ENCODE measurements around the gene FOXP1. TPM values are rescaled to one million over a fixed set of nuclear protein-coding genes. Genes with fewer than 3 reads are reported as not detected.

FOXP1 gene
- total RNA-seq, 2 experiments from 2014 or later, result 116 to 131 TPM

GRCh38 chr3:71097557-71097956 is 486.0 kb downstream of the FOXP1 start:
- no peaks in the 10 kb centered on the region for H3K9me3 Mint-ChIP-seq
- DNase-seq, result no peak
- ChIA-PET CTCF (interaction anchor here (0.6 to 1.0 kb wide), 2 partner anchors 9 to 367 kb away, joined by 3 to 10 read pairs; no protein-coding TSS in a partner anchor), POLR2A (no interaction called here)
- H3K36me3 Mint-ChIP-seq (ENCODE audit: low read depth), result peaks cover 60% of the 10 kb centered on the region
- no peaks in the 10 kb centered on the region for H3K27me3 Mint-ChIP-seq
- no peak overlapping the region for H3K4me3 Mint-ChIP-seq
- H3K27ac Mint-ChIP-seq, result no peak overlapping the region
- H3K4me1 Mint-ChIP-seq, result peaks cover 63% of the 10 kb centered on the region

- ChIA-PET POLR2A (no interaction called here), CTCF (interaction anchor here (0.8 to 1.3 kb wide), 4 partner anchors 10 to 47 kb away, joined by 3 read pairs; no protein-coding TSS in a partner anchor)
- Mint-ChIP-seq H3K9me3 (no peaks in the 10 kb centered on the region), H3K4me1 (peaks cover 54% of the 10 kb centered on the region), H3K36me3 (ENCODE audit: low read depth) (peaks cover 50% of the 10 kb centered on the region), H3K27me3 (no peaks in the 10 kb centered on the region), H3K4me3 (no peak overlapping the region), H3K27ac (no peak overlapping the region)
- DNase-seq, result no peak
Observed at GRCh38 chr3:71095511-71096291, 487.8 kb downstream of the FOXP1 start.

- peaks cover 56% of the 10 kb centered on the region for H3K36me3 Mint-ChIP-seq (ENCODE audit: low read depth)
- peaks cover 53% of the 10 kb centered on the region for H3K4me1 Mint-ChIP-seq
- H3K27ac Mint-ChIP-seq, result no peak overlapping the region
- no peak for DNase-seq
- H3K4me3 Mint-ChIP-seq, result no peak overlapping the region
- H3K9me3 Mint-ChIP-seq, result no peaks in the 10 kb centered on the region
- no peaks in the 10 kb centered on the region for H3K27me3 Mint-ChIP-seq
- POLR2A ChIA-PET, result no interaction called here
- CTCF ChIA-PET, result interaction anchor here (1.0 to 1.1 kb wide), 2 partner anchors 9 to 19 kb away, joined by 3 to 4 read pairs; no protein-coding TSS in a partner anchor
Observed at GRCh38 chr3:71094658-71095209, 488.8 kb downstream of the FOXP1 start.

- Mint-ChIP-seq H3K27me3 (no peaks in the 10 kb centered on the region), H3K4me3 (no peak overlapping the region), H3K27ac (peak overlapping the region; percentile 31), H3K9me3 (peaks cover under 1% of the 10 kb centered on the region), H3K36me3 (ENCODE audit: low read depth) (peaks cover 66% of the 10 kb centered on the region), H3K4me1 (peaks cover 66% of the 10 kb centered on the region)
- ChIA-PET POLR2A (no interaction called here), CTCF (interaction anchor here (0.5 to 1.0 kb wide), 2 partner anchors 24 to 389 kb away, joined by 3 to 4 read pairs; no protein-coding TSS in a partner anchor)
- DNase-seq, result no peak
Observed at GRCh38 chr3:71092665-71093064, 490.9 kb downstream of the FOXP1 start.

GRCh38 chr3:71090207-71090606 is 493.3 kb downstream of the FOXP1 start:
- DNase-seq, result no peak
- ChIA-PET CTCF (interaction anchor here (2.7 kb wide), 1 partner anchor 21 kb away, joined by 5 read pairs; no protein-coding TSS in a partner anchor), POLR2A (no interaction called here)
- Mint-ChIP-seq H3K27ac (no peak overlapping the region), H3K4me1 (peaks cover 68% of the 10 kb centered on the region), H3K27me3 (no peaks in the 10 kb centered on the region), H3K9me3 (peaks cover 2% of the 10 kb centered on the region), H3K36me3 (ENCODE audit: low read depth) (peaks cover 55% of the 10 kb centered on the region), H3K4me3 (no peak overlapping the region)

- Mint-ChIP-seq H3K4me1 (peaks cover 67% of the 10 kb centered on the region), H3K27ac (peak overlapping the region; percentile 28), H3K4me3 (no peak overlapping the region), H3K27me3 (no peaks in the 10 kb centered on the region), H3K9me3 (peaks cover 2% of the 10 kb centered on the region), H3K36me3 (ENCODE audit: low read depth) (peaks cover 48% of the 10 kb centered on the region)
- POLR2A ChIA-PET, result no interaction called here
- no peak for DNase-seq
- CTCF ChIA-PET, result interaction anchor here (2.7 kb wide), 1 partner anchor 20 kb away, joined by 5 read pairs; no protein-coding TSS in a partner anchor
Observed at GRCh38 chr3:71089271-71089847, 494.2 kb downstream of the FOXP1 start.

GRCh38 chr3:71088742-71089141 is 494.8 kb downstream of the FOXP1 start:
- peak overlapping the region; percentile 80 for H3K27ac Mint-ChIP-seq
- peaks cover 52% of the 10 kb centered on the region for H3K36me3 Mint-ChIP-seq (ENCODE audit: low read depth)

GRCh38 chr3:71088019-71088708 is 495.4 kb downstream of the FOXP1 start:
- peak overlapping the region; percentile 80 for H3K27ac Mint-ChIP-seq
- H3K4me1 Mint-ChIP-seq, result peaks cover 74% of the 10 kb centered on the region
- ChIA-PET CTCF (interaction anchor here (0.9 to 1.4 kb wide), 3 partner anchors 10 to 27 kb away, joined by 3 to 4 read pairs (median 3); no protein-coding TSS in a partner anchor), POLR2A (no interaction called here)
- H3K27me3 Mint-ChIP-seq, result no peaks in the 10 kb centered on the region
- DNase-seq, result no peak
- H3K4me3 Mint-ChIP-seq, result peak overlapping the region; percentile 6
- peaks cover 11% of the 10 kb centered on the region for H3K9me3 Mint-ChIP-seq
- peaks cover 58% of the 10 kb centered on the region for H3K36me3 Mint-ChIP-seq (ENCODE audit: low read depth)

More at GRCh38 chr3:71088742-71089141, 494.8 kb downstream of the FOXP1 start:
- Mint-ChIP-seq H3K4me3 (no peak overlapping the region), H3K9me3 (peaks cover 5% of the 10 kb centered on the region), H3K27me3 (no peaks in the 10 kb centered on the region), H3K4me1 (peaks cover 71% of the 10 kb centered on the region)
- POLR2A ChIA-PET, result no interaction called here
- no peak for DNase-seq
- CTCF ChIA-PET, result interaction anchor here (1.1 kb wide), 1 partner anchor 20 kb away, joined by 3 read pairs; no protein-coding TSS in a partner anchor

GRCh38 chr3:71087143-71088018 is 496.1 kb downstream of the FOXP1 start:
- POLR2A ChIA-PET, result interaction anchor here (0.7 kb wide), 1 partner anchor 27 kb away, joined by 3 read pairs; no protein-coding TSS in a partner anchor
- peaks cover 74% of the 10 kb centered on the region for H3K4me1 Mint-ChIP-seq
- H3K36me3 Mint-ChIP-seq (ENCODE audit: low read depth), result peaks cover 60% of the 10 kb centered on the region
- CTCF ChIA-PET, result interaction anchor here (0.9 to 1.7 kb wide), 5 partner anchors 9 to 26 kb away, joined by 3 to 4 read pairs (median 4); no protein-coding TSS in a partner anchor
- H3K9me3 Mint-ChIP-seq, result peaks cover 12% of the 10 kb centered on the region
- H3K4me3 Mint-ChIP-seq, result peak overlapping the region; percentile 22
- H3K27me3 Mint-ChIP-seq, result no peaks in the 10 kb centered on the region
- H3K27ac Mint-ChIP-seq, result peak overlapping the region; percentile 80
- DNase-seq, result peak; percentile 59

GRCh38 chr3:71086777-71087142 is 496.8 kb downstream of the FOXP1 start:
- CTCF ChIA-PET, result interaction anchor here (0.9 to 1.7 kb wide), 4 partner anchors 8 to 26 kb away, joined by 3 to 4 read pairs (median 4); no protein-coding TSS in a partner anchor
- H3K4me3 Mint-ChIP-seq, result peak overlapping the region; percentile 22

GRCh38 chr3:71083726-71084131 is 499.8 kb downstream of the FOXP1 start:
- no peak for DNase-seq
- Mint-ChIP-seq H3K27ac (no peak overlapping the region), H3K4me1 (peaks cover 79% of the 10 kb centered on the region), H3K27me3 (no peaks in the 10 kb centered on the region), H3K4me3 (no peak overlapping the region), H3K9me3 (peaks cover 12% of the 10 kb centered on the region), H3K36me3 (ENCODE audit: low read depth) (peaks cover 58% of the 10 kb centered on the region)
- ChIA-PET CTCF (interaction anchor here (0.8 kb wide), 1 partner anchor 16 kb away, joined by 4 read pairs; no protein-coding TSS in a partner anchor), POLR2A (no interaction called here)

More at GRCh38 chr3:71086777-71087142, 496.8 kb downstream of the FOXP1 start:
- Mint-ChIP-seq H3K27me3 (no peaks in the 10 kb centered on the region), H3K9me3 (peaks cover 12% of the 10 kb centered on the region), H3K36me3 (ENCODE audit: low read depth) (peaks cover 60% of the 10 kb centered on the region), H3K27ac (peak overlapping the region; percentile 80), H3K4me1 (peaks cover 71% of the 10 kb centered on the region)
- POLR2A ChIA-PET, result interaction anchor here (0.7 kb wide), 1 partner anchor 27 kb away, joined by 3 read pairs; no protein-coding TSS in a partner anchor
- DNase-seq, result no peak

All from activated CD4-positive, alpha-beta T cell treated with anti-CD3 and anti-CD28 coated beads, Interleukin-2, amount 10 ng/mL, durations not matched to agents 7 days and 5 days (primary cell).